CD14-positive monocyte (primary cell): ENCODE data around the gene TGFBR3. TPM values are rescaled to one million over a fixed set of nuclear protein-coding genes. Genes with fewer than 3 reads are reported as not detected.

Experiments
- DNase-seq, 3 donors: peaks; one replicate each; pipeline ENCODE4 v3.0.0-alpha.2; 2011 to 2022
- H2AFZ ChIP-seq: 2 replicates; pipeline ENCODE4 v1.6.0; 2012; ENCODE audit warnings: mild to moderate bottlenecking, low read depth, low read length, inconsistent platforms; ENCODE audit not compliant: insufficient read depth, poor library complexity, severe bottlenecking
- H3K27ac ChIP-seq, 2 donors: 1 replicate in 1 of 2; 2 replicates in 1 of 2; pipeline ENCODE4 v1.5.1; 2012 to 2013; ENCODE audit warnings: low read length in 2 of 2, control low read depth in 1 of 2, inconsistent platforms in 1 of 2, low read depth in 1 of 2, mild to moderate bottlenecking in 1 of 2
- H3K27me3 ChIP-seq, 2 donors: one replicate each; pipeline versions ENCODE4 v1.6.0 to v1.6.1; 2011 to 2013; ENCODE audit warnings: low read length in 2 of 2; ENCODE audit not compliant: control insufficient read depth in 2 of 2, insufficient read depth in 2 of 2
- H3K36me3 ChIP-seq, 2 donors: replicated peaks in 1 of 2; 1 replicate in 1 of 2; 2 replicates in 1 of 2; pipeline versions ENCODE4 v1.5.1 to v1.6.1; 2012 to 2013; ENCODE audit warnings: low read length in 2 of 2, control low read depth in 1 of 2, inconsistent platforms in 1 of 2, mild to moderate bottlenecking in 1 of 2; ENCODE audit not compliant: insufficient read depth in 2 of 2, control insufficient read depth in 1 of 2
- H3K4me1 ChIP-seq, 2 donors: 1 replicate in 1 of 2; 2 replicates in 1 of 2; pipeline versions ENCODE4 v1.5.1 to v1.6.1; 2012 to 2013; ENCODE audit warnings: low read length in 2 of 2, control low read depth in 1 of 2, inconsistent platforms in 1 of 2, mild to moderate bottlenecking in 1 of 2, moderate library complexity in 1 of 2; ENCODE audit not compliant: insufficient read depth in 2 of 2, control insufficient read depth in 1 of 2
- H3K4me2 ChIP-seq: replicated peaks from 2 replicates; pipeline ENCODE3; 2012; ENCODE audit warnings: low read length, moderate library complexity, mild to moderate bottlenecking; ENCODE audit not compliant: poor library complexity, severe bottlenecking; ENCODE audit errors: extremely low read depth
- H3K4me3 ChIP-seq, 3 experiments: fragments of 200-600 bp in 1 of 3; sonication (generic) in 1 of 3; replicated peaks in 1 of 3; 1 replicate in 2 of 3; 2 replicates in 1 of 3; pipeline ENCODE4 v1.5.1; 2011 to 2013; ENCODE audit warnings: low read length in 3 of 3, mild to moderate bottlenecking in 3 of 3, control low read depth in 2 of 3, low read depth in 2 of 3, inconsistent platforms in 1 of 3, moderate library complexity in 1 of 3
- H3K79me2 ChIP-seq: 2 replicates; pipeline ENCODE4 v1.6.0; 2012; ENCODE audit warnings: mild to moderate bottlenecking, control low read depth, inconsistent platforms, low read length, moderate library complexity; ENCODE audit not compliant: insufficient read depth
- H3K9ac ChIP-seq: 2 replicates; pipeline ENCODE4 v1.6.0; 2017; ENCODE audit warnings: low read length, mild to moderate bottlenecking; ENCODE audit not compliant: insufficient read depth, poor library complexity, severe bottlenecking
- H3K9me3 ChIP-seq, 2 donors: replicated peaks in 1 of 2; 1 replicate in 1 of 2; 2 replicates in 1 of 2; pipeline versions ENCODE4 v1.5.1 to v1.6.1; 2012 to 2013; ENCODE audit warnings: low read length in 2 of 2, control low read depth in 1 of 2; ENCODE audit not compliant: control insufficient read depth in 1 of 2, insufficient read depth in 1 of 2
- H4K20me1 ChIP-seq: 2 replicates; pipeline ENCODE4 v1.6.0; 2012; ENCODE audit warnings: mild to moderate bottlenecking, low read length, control low read depth, moderate library complexity; ENCODE audit not compliant: insufficient read depth
- H3K27ac Mint-ChIP-seq, 7 donors: one replicate each; pipeline ENCODE4 v1.8.0; 2020; ENCODE audit warnings: mild to moderate bottlenecking in 7 of 7, mixed read lengths in 7 of 7, moderate library complexity in 6 of 7, inconsistent platforms in 2 of 7
- H3K27me3 Mint-ChIP-seq, 3 donors: one replicate each; pipeline ENCODE4 v1.8.0; 2021 to 2022; ENCODE audit warnings: low read depth in 3 of 3, mild to moderate bottlenecking in 3 of 3, mixed read lengths in 3 of 3, moderate library complexity in 3 of 3, inconsistent platforms in 1 of 3
- H3K36me3 Mint-ChIP-seq, 2 donors: one replicate each; pipeline ENCODE4 v1.8.0; 2020; ENCODE audit warnings: mixed read lengths in 2 of 2, inconsistent platforms in 1 of 2, mild to moderate bottlenecking in 1 of 2
- H3K4me1 Mint-ChIP-seq: one replicate; pipeline ENCODE4 v1.8.0; 2020; ENCODE audit warnings: mild to moderate bottlenecking, mixed read lengths
- H3K4me3 Mint-ChIP-seq, 2 donors: one replicate each; pipeline ENCODE4 v1.8.0; 2020; ENCODE audit warnings: mild to moderate bottlenecking in 2 of 2, mixed read lengths in 2 of 2, moderate library complexity in 1 of 2
- H3K9me3 Mint-ChIP-seq, 7 donors: one replicate each; pipeline ENCODE4 v1.8.0; 2020 to 2022; ENCODE audit warnings: mixed read lengths in 7 of 7, mild to moderate bottlenecking in 6 of 7, moderate library complexity in 6 of 7, inconsistent platforms in 2 of 7
- CTCF ChIP-seq: fragments of 200-600 bp; IDR thresholded peaks from one replicate; pipeline ENCODE4 v1.8.0; 2022; ENCODE audit warnings: antibody characterized with exemption, mild to moderate bottlenecking
- WGBS: methylation state at CpG from one replicate; pipeline ENCODE4 v1.1.5; 2013; ENCODE audit warnings: missing lambda C conversion rate; ENCODE audit not compliant: insufficient coverage; 5-methylcytosine and 5-hydroxymethylcytosine counted together
- intact Hi-C, 2 donors: fragments of 100-400 bp; cut with micrococcal nuclease; formaldehyde crosslinking; loops; one replicate each; pipeline versions ENCODE4 v1.15.0 to v1.15.1; 2023
- polyA plus RNA-seq, 3 donors: library from polyadenylated mRNA; depleted of rRNA in 1 of 3; unstranded in 2 of 3; stranded (reverse) in 1 of 3; fragments of 300-500 nt in 2 of 3; fragments of >200 nt in 1 of 3; fragmentation: Illumina TruSeq in 2 of 3; gene quantifications; 1 replicate in 2 of 3; 2 replicates in 1 of 3; pipeline ENCODE4 v1.2.3, GENCODE V29; 2012 to 2021

TGFBR3 gene
- polyA plus RNA-seq, 3 donors, result 0.09 to 0.28 (median 0.20) TPM

- intact Hi-C loops, result no loop called here
- Histone ChIP-seq H3K79me2 (no peaks in the 10 kb centered on the region), H3K27ac (no peak overlapping the region), H3K9me3 (no peaks in the 10 kb centered on the region), H3K9ac (no peak overlapping the region), H2AFZ (no peak overlapping the region), H3K4me2 (no peak overlapping the region), H3K36me3 (no peaks in the 10 kb centered on the region), H3K27me3 (no peaks in the 10 kb centered on the region), H3K4me1 (no peaks in the 10 kb centered on the region), H4K20me1 (no peaks in the 10 kb centered on the region), H3K4me3 (no peak overlapping the region)
- no peak for DNase-seq
- H3K27ac Mint-ChIP-seq, result no peak overlapping the region
- H3K9me3 Mint-ChIP-seq, result peaks cover 0 to 7% (median 3%) of the 10 kb centered on the region in 7 donors
- no peak for TF ChIP-seq CTCF
- H3K4me1 Mint-ChIP-seq, result peaks cover 6% of the 10 kb centered on the region
- peaks cover 0 to 4% (median 2%) of the 10 kb centered on the region in 3 donors for H3K27me3 Mint-ChIP-seq
- WGBS, result no CpG with 5 or more reads among the region's 1 CpG
- H3K36me3 Mint-ChIP-seq, result no peaks in the 10 kb centered on the region
- H3K4me3 Mint-ChIP-seq, result no peak overlapping the region
Measured at GRCh38 chr1:91650764-91651163, 235.2 kb downstream of the TGFBR3 start.

GRCh38 chr1:91647061-91647460 lies 238.9 kb downstream of the TGFBR3 start:
- no peak overlapping the region for H3K4me3 ChIP-seq
- Mint-ChIP-seq H3K27ac (no peak overlapping the region), H3K4me3 (no peak overlapping the region), H3K27me3 (peaks cover 2 to 6% (median 3%) of the 10 kb centered on the region in 3 donors), H3K9me3 (peaks cover 0 to 6% (median 2%) of the 10 kb centered on the region in 7 donors), H3K4me1 (no peaks in the 10 kb centered on the region), H3K36me3 (no peaks in the 10 kb centered on the region)
- no peak overlapping the region for H3K27ac ChIP-seq
- no peaks in the 10 kb centered on the region for H4K20me1 ChIP-seq
- no peaks in the 10 kb centered on the region for H3K79me2 ChIP-seq
- intact Hi-C loops, result no loop called here
- no peak overlapping the region for H2AFZ ChIP-seq
- no peak overlapping the region for H3K9ac ChIP-seq
- DNase-seq, result no peak
- WGBS, result 92% methylated on average over 1 of the region's 2 CpGs
- H3K4me1 ChIP-seq, result no peaks in the 10 kb centered on the region
- TF ChIP-seq CTCF, result no peak
- peaks cover 0 to under 1% of the 10 kb centered on the region in 2 donors for H3K9me3 ChIP-seq
- no peak overlapping the region for H3K4me2 ChIP-seq
- no peaks in the 10 kb centered on the region for H3K36me3 ChIP-seq
- no peaks in the 10 kb centered on the region for H3K27me3 ChIP-seq
